ENCODE data around the gene CCDC6. TPM values are rescaled to one million over a fixed set of nuclear protein-coding genes. Genes with fewer than 3 reads are reported as not detected.

The CCDC6 gene
- total and polyA plus RNA-seq, 2 of the 8 experiments (the other 6 are each of a cell fraction or from before 2014, with no cell fraction given) = 42.2 to 74.4 TPM

DNA sequence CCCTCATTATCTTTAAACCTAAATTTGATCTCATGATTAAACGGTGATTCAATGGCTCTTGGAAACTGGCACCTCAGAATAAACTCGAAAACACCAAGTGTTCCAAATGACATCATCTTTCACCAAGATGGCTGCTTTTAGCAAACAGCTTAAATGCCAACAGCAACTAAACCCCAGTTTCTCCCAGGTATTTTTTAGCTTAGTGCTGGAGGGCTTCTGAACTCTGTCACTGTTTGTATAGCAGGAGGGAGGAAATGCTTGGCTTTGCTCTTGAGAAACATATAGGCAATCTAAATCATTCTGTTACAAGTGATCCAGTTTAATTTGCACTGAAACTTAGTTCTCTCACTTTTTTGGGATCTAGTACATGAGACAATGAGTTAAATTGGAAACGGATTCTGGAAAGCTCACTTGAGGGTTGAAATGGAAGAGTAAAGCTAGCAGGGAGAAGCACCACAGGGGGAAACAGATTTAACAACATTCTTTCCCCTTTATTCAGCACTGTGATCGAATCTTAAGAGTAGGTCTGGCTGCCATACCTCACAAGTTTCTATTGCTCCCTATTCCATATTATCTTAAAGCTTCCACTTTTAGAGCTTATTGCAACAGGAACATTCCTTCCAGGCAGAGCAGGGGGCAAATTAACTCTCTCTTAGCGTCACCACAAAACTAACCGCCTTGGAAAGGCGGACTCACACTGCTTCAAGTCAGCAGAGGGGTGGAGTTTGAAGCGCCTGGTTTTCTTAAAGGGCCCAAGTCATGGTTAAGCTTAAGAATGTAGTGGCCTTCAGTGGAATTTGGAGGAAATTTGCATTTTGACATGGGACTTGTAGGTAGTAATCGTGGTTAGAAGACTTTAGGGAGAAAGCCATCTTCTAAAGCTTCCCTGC is 1.8 kb upstream of the CCDC6 start (continued):
- TF ChIP-seq, protein P1, sequence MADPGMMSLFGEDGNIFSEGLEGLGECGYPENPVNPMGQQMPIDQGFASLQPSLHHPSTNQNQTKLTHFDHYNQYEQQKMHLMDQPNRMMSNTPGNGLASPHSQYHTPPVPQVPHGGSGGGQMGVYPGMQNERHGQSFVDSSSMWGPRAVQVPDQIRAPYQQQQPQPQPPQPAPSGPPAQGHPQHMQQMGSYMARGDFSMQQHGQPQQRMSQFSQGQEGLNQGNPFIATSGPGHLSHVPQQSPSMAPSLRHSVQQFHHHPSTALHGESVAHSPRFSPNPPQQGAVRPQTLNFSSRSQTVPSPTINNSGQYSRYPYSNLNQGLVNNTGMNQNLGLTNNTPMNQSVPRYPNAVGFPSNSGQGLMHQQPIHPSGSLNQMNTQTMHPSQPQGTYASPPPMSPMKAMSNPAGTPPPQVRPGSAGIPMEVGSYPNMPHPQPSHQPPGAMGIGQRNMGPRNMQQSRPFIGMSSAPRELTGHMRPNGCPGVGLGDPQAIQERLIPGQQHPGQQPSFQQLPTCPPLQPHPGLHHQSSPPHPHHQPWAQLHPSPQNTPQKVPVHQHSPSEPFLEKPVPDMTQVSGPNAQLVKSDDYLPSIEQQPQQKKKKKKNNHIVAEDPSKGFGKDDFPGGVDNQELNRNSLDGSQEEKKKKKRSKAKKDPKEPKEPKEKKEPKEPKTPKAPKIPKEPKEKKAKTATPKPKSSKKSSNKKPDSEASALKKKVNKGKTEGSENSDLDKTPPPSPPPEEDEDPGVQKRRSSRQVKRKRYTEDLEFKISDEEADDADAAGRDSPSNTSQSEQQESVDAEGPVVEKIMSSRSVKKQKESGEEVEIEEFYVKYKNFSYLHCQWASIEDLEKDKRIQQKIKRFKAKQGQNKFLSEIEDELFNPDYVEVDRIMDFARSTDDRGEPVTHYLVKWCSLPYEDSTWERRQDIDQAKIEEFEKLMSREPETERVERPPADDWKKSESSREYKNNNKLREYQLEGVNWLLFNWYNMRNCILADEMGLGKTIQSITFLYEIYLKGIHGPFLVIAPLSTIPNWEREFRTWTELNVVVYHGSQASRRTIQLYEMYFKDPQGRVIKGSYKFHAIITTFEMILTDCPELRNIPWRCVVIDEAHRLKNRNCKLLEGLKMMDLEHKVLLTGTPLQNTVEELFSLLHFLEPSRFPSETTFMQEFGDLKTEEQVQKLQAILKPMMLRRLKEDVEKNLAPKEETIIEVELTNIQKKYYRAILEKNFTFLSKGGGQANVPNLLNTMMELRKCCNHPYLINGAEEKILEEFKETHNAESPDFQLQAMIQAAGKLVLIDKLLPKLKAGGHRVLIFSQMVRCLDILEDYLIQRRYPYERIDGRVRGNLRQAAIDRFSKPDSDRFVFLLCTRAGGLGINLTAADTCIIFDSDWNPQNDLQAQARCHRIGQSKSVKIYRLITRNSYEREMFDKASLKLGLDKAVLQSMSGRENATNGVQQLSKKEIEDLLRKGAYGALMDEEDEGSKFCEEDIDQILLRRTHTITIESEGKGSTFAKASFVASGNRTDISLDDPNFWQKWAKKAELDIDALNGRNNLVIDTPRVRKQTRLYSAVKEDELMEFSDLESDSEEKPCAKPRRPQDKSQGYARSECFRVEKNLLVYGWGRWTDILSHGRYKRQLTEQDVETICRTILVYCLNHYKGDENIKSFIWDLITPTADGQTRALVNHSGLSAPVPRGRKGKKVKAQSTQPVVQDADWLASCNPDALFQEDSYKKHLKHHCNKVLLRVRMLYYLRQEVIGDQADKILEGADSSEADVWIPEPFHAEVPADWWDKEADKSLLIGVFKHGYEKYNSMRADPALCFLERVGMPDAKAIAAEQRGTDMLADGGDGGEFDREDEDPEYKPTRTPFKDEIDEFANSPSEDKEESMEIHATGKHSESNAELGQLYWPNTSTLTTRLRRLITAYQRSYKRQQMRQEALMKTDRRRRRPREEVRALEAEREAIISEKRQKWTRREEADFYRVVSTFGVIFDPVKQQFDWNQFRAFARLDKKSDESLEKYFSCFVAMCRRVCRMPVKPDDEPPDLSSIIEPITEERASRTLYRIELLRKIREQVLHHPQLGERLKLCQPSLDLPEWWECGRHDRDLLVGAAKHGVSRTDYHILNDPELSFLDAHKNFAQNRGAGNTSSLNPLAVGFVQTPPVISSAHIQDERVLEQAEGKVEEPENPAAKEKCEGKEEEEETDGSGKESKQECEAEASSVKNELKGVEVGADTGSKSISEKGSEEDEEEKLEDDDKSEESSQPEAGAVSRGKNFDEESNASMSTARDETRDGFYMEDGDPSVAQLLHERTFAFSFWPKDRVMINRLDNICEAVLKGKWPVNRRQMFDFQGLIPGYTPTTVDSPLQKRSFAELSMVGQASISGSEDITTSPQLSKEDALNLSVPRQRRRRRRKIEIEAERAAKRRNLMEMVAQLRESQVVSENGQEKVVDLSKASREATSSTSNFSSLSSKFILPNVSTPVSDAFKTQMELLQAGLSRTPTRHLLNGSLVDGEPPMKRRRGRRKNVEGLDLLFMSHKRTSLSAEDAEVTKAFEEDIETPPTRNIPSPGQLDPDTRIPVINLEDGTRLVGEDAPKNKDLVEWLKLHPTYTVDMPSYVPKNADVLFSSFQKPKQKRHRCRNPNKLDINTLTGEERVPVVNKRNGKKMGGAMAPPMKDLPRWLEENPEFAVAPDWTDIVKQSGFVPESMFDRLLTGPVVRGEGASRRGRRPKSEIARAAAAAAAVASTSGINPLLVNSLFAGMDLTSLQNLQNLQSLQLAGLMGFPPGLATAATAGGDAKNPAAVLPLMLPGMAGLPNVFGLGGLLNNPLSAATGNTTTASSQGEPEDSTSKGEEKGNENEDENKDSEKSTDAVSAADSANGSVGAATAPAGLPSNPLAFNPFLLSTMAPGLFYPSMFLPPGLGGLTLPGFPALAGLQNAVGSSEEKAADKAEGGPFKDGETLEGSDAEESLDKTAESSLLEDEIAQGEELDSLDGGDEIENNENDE (IDR thresholded peaks at IDR 0.05; ENCODE audit: insufficient replicate concordance, low read length) = peak; percentile 27
- TF ChIP-seq HDAC2 (IDR thresholded peaks at IDR 0.05; ENCODE audit: borderline replicate concordance in 1 of 2, low read depth in 2 of 2, low read length in 2 of 2) (0 out of 4 replicates have a peak, but pooled peaks of 1 of the 2 experiments have one; percentile 21), SP1 (IDR thresholded peaks at IDR 0.05; ENCODE audit: low read depth, low read length) (peak; percentile 62; the same call in 1 of the 2 replicates), GTF2F1 (IDR thresholded peaks at IDR 0.05; ENCODE audit: borderline replicate concordance, low read depth, low read length) (no peak), TAF1 (IDR thresholded peaks at IDR 0.05; ENCODE audit: low read depth, low read length) (peak; percentile 76), TAF7 (optimal IDR thresholded peaks at IDR 0.05; ENCODE audit: borderline replicate concordance, low read depth, low read length) (peak; percentile 72), JUND (IDR thresholded peaks at IDR 0.05; ENCODE audit: low read length) (peak; percentile 63)

Data from H1 (cell line).